Liver (tissue), 9 donors: Measurements from ENCODE around the gene DIO1. TPM values are rescaled to one million over a fixed set of nuclear protein-coding genes. Genes with fewer than 3 reads are reported as not detected.

Experiments
- DNase-seq: peaks from one replicate; pipeline ENCODE4 v3.0.0-alpha.2; 2017; ENCODE audit warnings: low spot score
- H3K27ac ChIP-seq, 2 donors: one replicate each; pipeline ENCODE4 v1.7.0; 2013; ENCODE audit warnings: inconsistent platforms in 2 of 2, low read length in 2 of 2, control low read depth in 1 of 2, low read depth in 1 of 2, mild to moderate bottlenecking in 1 of 2
- H3K27me3 ChIP-seq, 4 donors: one replicate each; pipeline versions ENCODE4 v1.6.1 to v1.7.0; 2013; ENCODE audit warnings: low read length in 3 of 4, inconsistent platforms in 1 of 4, mild to moderate bottlenecking in 1 of 4, moderate library complexity in 1 of 4; ENCODE audit not compliant: control insufficient read depth in 4 of 4, insufficient read depth in 4 of 4
- H3K36me3 ChIP-seq, 4 donors: one replicate each; pipeline versions ENCODE4 v1.6.1 to v1.7.0; 2013; ENCODE audit warnings: low read length in 3 of 4, mild to moderate bottlenecking in 3 of 4, low read depth in 1 of 4, moderate library complexity in 1 of 4; ENCODE audit not compliant: control insufficient read depth in 4 of 4, insufficient read depth in 3 of 4
- H3K4me1 ChIP-seq, 4 donors: one replicate each; pipeline versions ENCODE4 v1.6.1 to v1.7.0; 2013; ENCODE audit warnings: low read length in 3 of 4, mild to moderate bottlenecking in 3 of 4, moderate library complexity in 1 of 4; ENCODE audit not compliant: control insufficient read depth in 4 of 4, insufficient read depth in 4 of 4
- H3K4me3 ChIP-seq, 3 donors: one replicate each; pipeline versions ENCODE4 v1.6.1 to v1.7.0; 2013; ENCODE audit warnings: low read length in 3 of 3, control low read depth in 1 of 3, low read depth in 1 of 3, mild to moderate bottlenecking in 1 of 3
- H3K9ac ChIP-seq, 2 donors: one replicate each; pipeline ENCODE4 v1.7.0; 2013; ENCODE audit warnings: low read length in 2 of 2, mild to moderate bottlenecking in 2 of 2, moderate library complexity in 2 of 2, control low read depth in 1 of 2, low read depth in 1 of 2
- H3K9me3 ChIP-seq, 4 donors: one replicate each; pipeline versions ENCODE4 v1.6.1 to v1.7.0; 2013; ENCODE audit warnings: low read length in 3 of 4; ENCODE audit not compliant: control insufficient read depth in 4 of 4
- ATF3 ChIP-seq: IDR thresholded peaks from 2 replicates; pipeline ENCODE4 v1.6.1; 2016; ENCODE audit warnings: antibody characterized with exemption
- EGR1 ChIP-seq, 2 donors: IDR thresholded peaks; 2 replicates each; pipeline ENCODE4 v1.6.1; 2016 to 2018; ENCODE audit warnings: antibody characterized with exemption in 2 of 2, low read depth in 2 of 2
- FOXA1 ChIP-seq: IDR thresholded peaks from 2 replicates; pipeline ENCODE4 v1.6.1; 2016; ENCODE audit warnings: antibody characterized with exemption
- FOXA2 ChIP-seq: IDR thresholded peaks from 2 replicates; pipeline ENCODE4 v1.6.1; 2016; ENCODE audit warnings: antibody characterized with exemption
- GABPA ChIP-seq, 2 donors: IDR thresholded peaks in 1 of 2; conservative IDR thresholded peaks in 1 of 2; 2 replicates each; pipeline ENCODE4 v1.6.1; 2016; ENCODE audit warnings: antibody characterized with exemption in 2 of 2, mild to moderate bottlenecking in 1 of 2, moderate library complexity in 1 of 2
- HNF4A ChIP-seq, 2 donors: conservative IDR thresholded peaks; 2 replicates each; pipeline ENCODE4 v1.6.1; 2016; ENCODE audit warnings: antibody characterized with exemption in 2 of 2, mild to moderate bottlenecking in 2 of 2
- HNF4G ChIP-seq: IDR thresholded peaks from 2 replicates; pipeline ENCODE4 v1.6.1; 2016; ENCODE audit warnings: antibody characterized with exemption
- JUND ChIP-seq, 2 donors: IDR thresholded peaks; 2 replicates each; pipeline ENCODE4 v1.6.1; 2016; ENCODE audit warnings: antibody characterized with exemption in 2 of 2
- NR2F2 ChIP-seq: IDR thresholded peaks from 2 replicates; pipeline ENCODE4 v1.6.1; 2016; ENCODE audit warnings: antibody characterized with exemption
- RAD21 ChIP-seq, 2 donors: IDR thresholded peaks; 2 replicates each; pipeline ENCODE4 v1.6.1; 2016; ENCODE audit warnings: antibody characterized with exemption in 2 of 2, mild to moderate bottlenecking in 2 of 2
- RXRA ChIP-seq, 2 donors: IDR thresholded peaks; 2 replicates each; pipeline ENCODE4 v1.6.1; 2017 to 2018; ENCODE audit warnings: antibody characterized with exemption in 2 of 2, mild to moderate bottlenecking in 1 of 2
- SP1 ChIP-seq: IDR thresholded peaks from 2 replicates; pipeline ENCODE4 v1.6.1; 2018; ENCODE audit warnings: antibody characterized with exemption, mild to moderate bottlenecking
- TAF1 ChIP-seq: conservative IDR thresholded peaks from 2 replicates; pipeline ENCODE4 v1.6.1; 2016; ENCODE audit warnings: antibody characterized with exemption, mild to moderate bottlenecking
- YY1 ChIP-seq: IDR thresholded peaks from 2 replicates; pipeline ENCODE4 v1.6.1; 2016; ENCODE audit warnings: antibody characterized with exemption, mild to moderate bottlenecking
- WGBS: extraction: QIAGEN DNeasy Blood & Tissue Kit; methylation state at CpG from one replicate; pipeline ENCODE4 v1.1.7; 2013; 5-methylcytosine and 5-hydroxymethylcytosine counted together
- polyA plus RNA-seq, 2 donors: library from polyadenylated mRNA; stranded (reverse) in 1 of 2; unstranded in 1 of 2; fragments of 200-250 nt in 1 of 2; fragments of >200 nt in 1 of 2; fragmentation: Nextera tagmentation in 1 of 2; extraction: Ambion mirVana in 1 of 2; gene quantifications; one replicate each; pipeline versions ENCODE4 v1.2.1 to v1.2.3, GENCODE V29; 2013 to 2015
- total RNA-seq, 2 donors: library from RNA; depleted of rRNA; stranded (reverse); fragments of >200 nt; gene quantifications; one replicate each; pipeline ENCODE4 v1.2.3, GENCODE V29; 2014
- TF ChIP-seq, protein P1 (sequence below): IDR thresholded peaks from 2 replicates; pipeline ENCODE4 v1.6.1; 2016; ENCODE audit warnings: antibody characterized with exemption, mild to moderate bottlenecking
- TF ChIP-seq, protein P2 (sequence below): IDR thresholded peaks from 2 replicates; pipeline ENCODE4 v1.6.1; 2016; ENCODE audit warnings: antibody characterized with exemption
- TF ChIP-seq, protein P3 (sequence below): fragments of 150-350 bp; IDR thresholded peaks from 2 replicates; pipeline ENCODE4 v1.5.1; 2017; ENCODE audit warnings: improper control_type of control experiment, low read depth, low read length; ENCODE audit not compliant: missing input control
- TF ChIP-seq, protein P4 (sequence below): IDR thresholded peaks from 2 replicates; pipeline ENCODE4 v1.6.1; 2016; ENCODE audit warnings: antibody characterized with exemption
- donor health status: healthy.
- donor health status: healthy.
- donor health status: healthy.
- donor health status: healthy.
- donor health status: healthy.

Gene DIO1
- total and polyA plus RNA-seq, 4 donors = 23.9 to 176 (median 95.6) TPM

DNA sequence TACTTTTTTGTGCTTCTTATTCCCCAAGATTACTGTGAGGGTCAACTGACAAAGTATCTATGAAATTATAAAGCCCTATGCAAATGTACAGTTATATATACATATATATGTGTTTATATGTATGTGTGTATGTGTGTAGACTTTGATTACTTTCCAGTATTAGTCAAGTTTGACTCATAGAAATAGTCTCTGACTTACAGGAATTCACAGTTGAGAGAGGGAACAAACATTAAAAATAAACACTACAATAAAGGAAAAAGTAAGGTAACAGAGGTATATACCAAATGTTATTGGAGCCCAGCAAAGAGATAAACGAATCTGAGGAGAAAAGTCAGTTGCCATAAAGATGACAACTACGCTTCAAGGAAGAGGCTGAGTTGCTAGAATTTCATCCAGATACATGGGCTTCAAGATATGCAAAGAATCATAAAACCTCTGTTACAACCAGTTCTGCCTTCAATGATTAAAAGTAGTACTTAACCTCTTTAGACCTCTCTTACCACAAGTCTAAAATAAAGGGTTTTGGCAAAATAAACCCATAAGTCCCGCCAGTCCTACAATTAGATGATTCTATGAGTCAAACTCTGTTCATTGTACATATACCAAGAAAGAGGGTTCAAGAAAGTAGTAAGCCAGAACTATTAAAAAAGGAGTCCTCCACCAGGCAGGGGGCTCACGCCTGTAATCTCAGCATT lies 44.3 kb downstream of the DIO1 start:
- H3K27me3 ChIP-seq = no peaks in the 10 kb centered on the region
- peaks cover 0 to 3% (median 1%) of the 10 kb centered on the region in 4 donors for H3K36me3 ChIP-seq
- H3K4me3 ChIP-seq = no peak overlapping the region
- H3K9me3 ChIP-seq = peaks cover 0 to 4% (median under 1%) of the 10 kb centered on the region in 4 donors
- no peak for DNase-seq
- no peak overlapping the region for H3K27ac ChIP-seq
- WGBS = 96% methylated on average over 4 of the region's 4 CpGs
- TF ChIP-seq FOXA1 (no peak), FOXA2 (no peak), HNF4G (no peak), EGR1 (IDR thresholded peaks at IDR 0.05; ENCODE audit: low read depth in 2 of 2) (no peak), ATF3 (no peak), JUND (IDR thresholded peaks at IDR 0.05) (no peak), NR2F2 (no peak), SP1 (no peak), RAD21 (IDR thresholded peaks at IDR 0.05) (no peak), YY1 (no peak), TAF1 (no peak)
- TF ChIP-seq, protein P1, sequence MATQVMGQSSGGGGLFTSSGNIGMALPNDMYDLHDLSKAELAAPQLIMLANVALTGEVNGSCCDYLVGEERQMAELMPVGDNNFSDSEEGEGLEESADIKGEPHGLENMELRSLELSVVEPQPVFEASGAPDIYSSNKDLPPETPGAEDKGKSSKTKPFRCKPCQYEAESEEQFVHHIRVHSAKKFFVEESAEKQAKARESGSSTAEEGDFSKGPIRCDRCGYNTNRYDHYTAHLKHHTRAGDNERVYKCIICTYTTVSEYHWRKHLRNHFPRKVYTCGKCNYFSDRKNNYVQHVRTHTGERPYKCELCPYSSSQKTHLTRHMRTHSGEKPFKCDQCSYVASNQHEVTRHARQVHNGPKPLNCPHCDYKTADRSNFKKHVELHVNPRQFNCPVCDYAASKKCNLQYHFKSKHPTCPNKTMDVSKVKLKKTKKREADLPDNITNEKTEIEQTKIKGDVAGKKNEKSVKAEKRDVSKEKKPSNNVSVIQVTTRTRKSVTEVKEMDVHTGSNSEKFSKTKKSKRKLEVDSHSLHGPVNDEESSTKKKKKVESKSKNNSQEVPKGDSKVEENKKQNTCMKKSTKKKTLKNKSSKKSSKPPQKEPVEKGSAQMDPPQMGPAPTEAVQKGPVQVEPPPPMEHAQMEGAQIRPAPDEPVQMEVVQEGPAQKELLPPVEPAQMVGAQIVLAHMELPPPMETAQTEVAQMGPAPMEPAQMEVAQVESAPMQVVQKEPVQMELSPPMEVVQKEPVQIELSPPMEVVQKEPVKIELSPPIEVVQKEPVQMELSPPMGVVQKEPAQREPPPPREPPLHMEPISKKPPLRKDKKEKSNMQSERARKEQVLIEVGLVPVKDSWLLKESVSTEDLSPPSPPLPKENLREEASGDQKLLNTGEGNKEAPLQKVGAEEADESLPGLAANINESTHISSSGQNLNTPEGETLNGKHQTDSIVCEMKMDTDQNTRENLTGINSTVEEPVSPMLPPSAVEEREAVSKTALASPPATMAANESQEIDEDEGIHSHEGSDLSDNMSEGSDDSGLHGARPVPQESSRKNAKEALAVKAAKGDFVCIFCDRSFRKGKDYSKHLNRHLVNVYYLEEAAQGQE = no peak
- TF ChIP-seq, protein P2, sequence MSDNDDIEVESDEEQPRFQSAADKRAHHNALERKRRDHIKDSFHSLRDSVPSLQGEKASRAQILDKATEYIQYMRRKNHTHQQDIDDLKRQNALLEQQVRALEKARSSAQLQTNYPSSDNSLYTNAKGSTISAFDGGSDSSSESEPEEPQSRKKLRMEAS = no peak
- TF ChIP-seq, protein P3, sequence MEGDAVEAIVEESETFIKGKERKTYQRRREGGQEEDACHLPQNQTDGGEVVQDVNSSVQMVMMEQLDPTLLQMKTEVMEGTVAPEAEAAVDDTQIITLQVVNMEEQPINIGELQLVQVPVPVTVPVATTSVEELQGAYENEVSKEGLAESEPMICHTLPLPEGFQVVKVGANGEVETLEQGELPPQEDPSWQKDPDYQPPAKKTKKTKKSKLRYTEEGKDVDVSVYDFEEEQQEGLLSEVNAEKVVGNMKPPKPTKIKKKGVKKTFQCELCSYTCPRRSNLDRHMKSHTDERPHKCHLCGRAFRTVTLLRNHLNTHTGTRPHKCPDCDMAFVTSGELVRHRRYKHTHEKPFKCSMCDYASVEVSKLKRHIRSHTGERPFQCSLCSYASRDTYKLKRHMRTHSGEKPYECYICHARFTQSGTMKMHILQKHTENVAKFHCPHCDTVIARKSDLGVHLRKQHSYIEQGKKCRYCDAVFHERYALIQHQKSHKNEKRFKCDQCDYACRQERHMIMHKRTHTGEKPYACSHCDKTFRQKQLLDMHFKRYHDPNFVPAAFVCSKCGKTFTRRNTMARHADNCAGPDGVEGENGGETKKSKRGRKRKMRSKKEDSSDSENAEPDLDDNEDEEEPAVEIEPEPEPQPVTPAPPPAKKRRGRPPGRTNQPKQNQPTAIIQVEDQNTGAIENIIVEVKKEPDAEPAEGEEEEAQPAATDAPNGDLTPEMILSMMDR = no peak
- no peak overlapping the region for H3K9ac ChIP-seq
- peaks cover 0 to 2% (median 0%) of the 10 kb centered on the region in 4 donors for H3K4me1 ChIP-seq

DNA sequence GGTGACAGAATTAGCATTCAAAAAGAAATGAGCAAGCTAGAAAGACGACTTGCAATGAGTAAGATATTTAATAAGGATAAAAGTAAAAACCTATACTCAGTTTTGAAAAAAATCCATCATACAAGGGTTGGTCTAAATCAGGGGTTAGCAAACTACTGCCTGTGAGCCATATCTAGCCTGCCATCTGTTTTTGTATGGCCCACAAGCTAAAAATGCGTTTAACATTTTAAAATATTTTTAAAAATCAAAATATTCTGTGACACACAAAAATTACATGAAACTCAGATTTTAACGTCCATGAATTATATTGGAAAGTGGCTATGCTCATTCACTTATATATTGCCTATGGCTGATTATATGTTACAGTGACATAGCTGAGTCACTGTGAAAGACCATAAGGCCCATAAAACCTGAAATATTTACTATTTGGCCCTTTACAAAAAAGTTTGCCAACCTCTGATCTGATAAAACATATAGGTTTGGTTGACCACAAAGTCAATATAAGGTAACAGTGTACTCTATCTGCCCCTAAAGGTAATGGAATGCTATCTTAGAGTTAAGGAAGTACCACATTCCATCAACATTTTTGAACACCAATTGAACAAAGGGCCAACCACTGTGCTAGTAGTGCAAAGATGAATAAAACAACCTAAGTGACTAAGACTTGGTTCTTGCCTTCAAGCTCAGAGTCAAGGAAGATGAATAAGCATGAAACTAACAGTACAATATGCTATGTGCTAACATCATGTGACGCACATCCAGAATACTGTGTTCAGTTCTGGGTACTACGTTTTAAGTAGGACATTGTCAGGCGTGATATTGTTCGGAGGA lies 48.4 kb downstream of the DIO1 start:
- no peak overlapping the region for H3K4me3 ChIP-seq
- no peak overlapping the region for H3K27ac ChIP-seq
- DNase-seq = no peak
- no peaks in the 10 kb centered on the region for H3K9me3 ChIP-seq
- H3K36me3 ChIP-seq = no peaks in the 10 kb centered on the region
- peaks cover 0 to 18% (median 12%) of the 10 kb centered on the region in 4 donors for H3K4me1 ChIP-seq
- no peak overlapping the region for H3K9ac ChIP-seq
- no peaks in the 10 kb centered on the region for H3K27me3 ChIP-seq
- WGBS = 92% methylated on average over 7 of the region's 7 CpGs
- no peak for TF ChIP-seq YY1
- TF ChIP-seq, protein P3 = no peak
- TF ChIP-seq JUND (IDR thresholded peaks at IDR 0.05) = no peak
- TF ChIP-seq, protein P4, sequence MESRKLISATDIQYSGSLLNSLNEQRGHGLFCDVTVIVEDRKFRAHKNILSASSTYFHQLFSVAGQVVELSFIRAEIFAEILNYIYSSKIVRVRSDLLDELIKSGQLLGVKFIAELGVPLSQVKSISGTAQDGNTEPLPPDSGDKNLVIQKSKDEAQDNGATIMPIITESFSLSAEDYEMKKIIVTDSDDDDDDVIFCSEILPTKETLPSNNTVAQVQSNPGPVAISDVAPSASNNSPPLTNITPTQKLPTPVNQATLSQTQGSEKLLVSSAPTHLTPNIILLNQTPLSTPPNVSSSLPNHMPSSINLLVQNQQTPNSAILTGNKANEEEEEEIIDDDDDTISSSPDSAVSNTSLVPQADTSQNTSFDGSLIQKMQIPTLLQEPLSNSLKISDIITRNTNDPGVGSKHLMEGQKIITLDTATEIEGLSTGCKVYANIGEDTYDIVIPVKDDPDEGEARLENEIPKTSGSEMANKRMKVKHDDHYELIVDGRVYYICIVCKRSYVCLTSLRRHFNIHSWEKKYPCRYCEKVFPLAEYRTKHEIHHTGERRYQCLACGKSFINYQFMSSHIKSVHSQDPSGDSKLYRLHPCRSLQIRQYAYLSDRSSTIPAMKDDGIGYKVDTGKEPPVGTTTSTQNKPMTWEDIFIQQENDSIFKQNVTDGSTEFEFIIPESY = no peak
- no peak for TF ChIP-seq TAF1
- TF ChIP-seq RXRA (IDR thresholded peaks at IDR 0.05) = no peak
- no peak for TF ChIP-seq GABPA (IDR thresholded peaks at IDR 0.05 in 1 of 2, conservative IDR thresholded peaks at IDR 0.05 in 1 of 2)
- no peak for TF ChIP-seq HNF4A (conservative IDR thresholded peaks at IDR 0.05)
- TF ChIP-seq FOXA1 = no peak
